Uterine smooth muscle cell (primary cell): Measurements from ENCODE around the gene ARMS2. TPM values are rescaled to one million over a fixed set of nuclear protein-coding genes. Genes with fewer than 3 reads are reported as not detected.

Experiments used
- total RNA-seq: library from RNA; depleted of rRNA; stranded (reverse); fragments of >200 nt; gene quantifications from 2 replicates; pipeline ENCODE4 v1.2.3, GENCODE V29; 2014

The ARMS2 gene
- total RNA-seq, result not detected in 2 replicates

GRCh38 chr10:122454603-122455080 is at the start of gene ARMS2:
Gene ARMS2 (plus strand): TSS chr10:122454653. CDS start chr10:122454728, 75 bp downstream.

GRCh38 chr10:122461367-122461728 is 6.9 kb downstream of the ARMS2 start, which contains the start of gene HTRA1:
Gene HTRA1 (plus strand): TSS chr10:122461553. CDS start chr10:122461653, 100 bp downstream.

Other genes starting within 250 kb of the ARMS2 start
- not detected in 2 replicates for gene BTBD16, start 183.4 kb upstream of the ARMS2 start, total RNA-seq
- 8.6 and 11.9 TPM in 2 replicates for gene PLEKHA1, start 79.9 kb upstream of the ARMS2 start, total RNA-seq
- 44.5 and 158 TPM in 2 replicates for gene HTRA1, start 6.9 kb downstream of the ARMS2 start, total RNA-seq
- under 0.01 TPM in 2 replicates for gene DMBT1, start 106.1 kb downstream of the ARMS2 start, total RNA-seq
- gene C10orf120, start 245.2 kb downstream of the ARMS2 start, total RNA-seq, result not detected in 2 replicates